HepG2 (cell line): ENCODE measurements around the gene PIBF1. TPM values are rescaled to one million over a fixed set of nuclear protein-coding genes. Genes with fewer than 3 reads are reported as not detected.

Source experiments
- EED ChIP-seq: sonication (generic); formaldehyde crosslinking; IDR thresholded peaks from 2 replicates; pipeline ENCODE4 v1.5.0; 2020; ENCODE audit warnings: mild to moderate bottlenecking, missing genetic modification reagents
- FOXA3 ChIP-seq: IDR thresholded peaks from 2 replicates; pipeline ENCODE4 v1.6.1; 2016; ENCODE audit warnings: missing genetic modification reagents, missing compliant biosample characterization
- FOXO1 ChIP-seq: sonication (generic); formaldehyde crosslinking; IDR thresholded peaks from 2 replicates; pipeline ENCODE4 v1.4.0; 2020; ENCODE audit warnings: missing genetic modification reagents
- HOXD1 ChIP-seq: sonication (generic); formaldehyde crosslinking; IDR thresholded peaks from 2 replicates; pipeline ENCODE4 v1.5.0; 2020; ENCODE audit warnings: missing genetic modification reagents
- JUND ChIP-seq: sonication (generic); formaldehyde crosslinking; IDR thresholded peaks from 2 replicates; pipeline ENCODE4 v1.8.0; 2022; ENCODE audit warnings: mild to moderate bottlenecking, missing genetic modification reagents
- NR2F1 ChIP-seq, 2 experiments: fragments of 450-650 bp in 1 of 2; formaldehyde crosslinking in 1 of 2; IDR thresholded peaks; 2 replicates each; pipeline versions ENCODE4 v1.5.0 to v1.6.1; 2016 to 2020; ENCODE audit warnings: mild to moderate bottlenecking in 1 of 2, missing compliant biosample characterization in 1 of 2, missing genetic modification reagents in 1 of 2, moderate library complexity in 1 of 2
- NR2F2 ChIP-seq: IDR thresholded peaks from 2 replicates; pipeline ENCODE4 v1.6.1; 2012; ENCODE audit warnings: low read depth, inconsistent platforms, borderline replicate concordance
- PHF21A ChIP-seq: sonication (generic); formaldehyde crosslinking; IDR thresholded peaks from 2 replicates; pipeline ENCODE4 v1.5.0; 2020; ENCODE audit warnings: mild to moderate bottlenecking, missing genetic modification reagents
- POLR2A ChIP-seq, 2 experiments: IDR thresholded peaks; 2 replicates each; pipeline ENCODE4 v1.6.1; 2011; ENCODE audit warnings: low read depth in 2 of 2, low read length in 2 of 2, mild to moderate bottlenecking in 1 of 2, moderate library complexity in 1 of 2; ENCODE audit not compliant: insufficient read depth in 1 of 2
- RAD51 ChIP-seq: fragments of 450-650 bp; IDR thresholded peaks from 2 replicates; pipeline ENCODE4 v1.6.1; 2016; ENCODE audit warnings: borderline replicate concordance
- RXRA ChIP-seq: sonication (generic); formaldehyde crosslinking; IDR thresholded peaks from 2 replicates; pipeline ENCODE4 v1.5.1; 2020; ENCODE audit warnings: missing genetic modification reagents
- SP140L ChIP-seq: sonication (generic); formaldehyde crosslinking; IDR thresholded peaks from 2 replicates; pipeline ENCODE4 v1.4.0; 2020; ENCODE audit warnings: missing genetic modification reagents, borderline replicate concordance
- ZBTB44 ChIP-seq: sonication (generic); formaldehyde crosslinking; IDR thresholded peaks from 2 replicates; pipeline ENCODE4 v1.4.0; 2020; ENCODE audit warnings: missing genetic modification reagents
- ZFAT ChIP-seq: sonication (generic); formaldehyde crosslinking; conservative IDR thresholded peaks from 2 replicates; pipeline ENCODE4 v1.8.1; 2023; ENCODE audit warnings: missing genetic modification reagents, inconsistent platforms
- ZKSCAN1 ChIP-seq: fragments of 150-350 bp; IDR thresholded peaks from 2 replicates; pipeline ENCODE4 v1.6.1; 2014; ENCODE audit warnings: low read length
- ZNF205 ChIP-seq: IDR thresholded peaks from 2 replicates; pipeline ENCODE4 v1.6.1; 2018; ENCODE audit warnings: missing biosample characterization, missing genetic modification reagents
- ZNF274 ChIP-seq: sonication (generic); formaldehyde crosslinking; IDR thresholded peaks from 2 replicates; pipeline ENCODE4 v1.5.1; 2020; ENCODE audit warnings: mild to moderate bottlenecking, missing genetic modification reagents
- ZNF333 ChIP-seq: sonication (generic); formaldehyde crosslinking; IDR thresholded peaks from 2 replicates; pipeline ENCODE4 v1.4.0; 2020; ENCODE audit warnings: mild to moderate bottlenecking, missing genetic modification reagents, borderline replicate concordance
- ZNF354B ChIP-seq: sonication (generic); formaldehyde crosslinking; IDR thresholded peaks from 2 replicates; pipeline ENCODE4 v1.8.0; 2022; ENCODE audit warnings: mild to moderate bottlenecking, missing genetic modification reagents
- ZNF383 ChIP-seq: sonication (generic); formaldehyde crosslinking; IDR thresholded peaks from 2 replicates; pipeline ENCODE4 v1.4.0; 2020; ENCODE audit warnings: missing genetic modification reagents, mild to moderate bottlenecking, borderline replicate concordance
- ZNF431 ChIP-seq: sonication (generic); formaldehyde crosslinking; IDR thresholded peaks from 2 replicates; pipeline ENCODE4 v1.9.0; 2022; ENCODE audit warnings: missing genetic modification reagents, low read depth, mild to moderate bottlenecking, borderline replicate concordance
- ZNF501 ChIP-seq: sonication (generic); formaldehyde crosslinking; IDR thresholded peaks from 2 replicates; pipeline ENCODE4 v1.5.1; 2020; ENCODE audit warnings: mild to moderate bottlenecking, moderate library complexity, missing genetic modification reagents
- ZNF660 ChIP-seq: sonication (generic); formaldehyde crosslinking; IDR thresholded peaks from 2 replicates; pipeline ENCODE4 v1.5.1; 2020; ENCODE audit warnings: mild to moderate bottlenecking, low read depth, missing genetic modification reagents, borderline replicate concordance
- ZNF724P ChIP-seq: sonication (generic); formaldehyde crosslinking; IDR thresholded peaks from 2 replicates; pipeline ENCODE4 v1.8.0; 2022; ENCODE audit warnings: missing genetic modification reagents, borderline replicate concordance
- ZUFSP ChIP-seq: sonication (generic); formaldehyde crosslinking; IDR thresholded peaks from 2 replicates; pipeline ENCODE4 v1.9.0; 2021; ENCODE audit warnings: missing genetic modification reagents, mild to moderate bottlenecking, borderline replicate concordance
- polyA plus RNA-seq, 8 experiments: library from polyadenylated mRNA; depleted of rRNA in 3 of 8; stranded (reverse) in 7 of 8; unstranded in 1 of 8; fragments of >200 nt; fragmentation: Illumina TruSeq in 4 of 8; extraction: Trizol in 4 of 8; gene quantifications; 2 replicates each; pipeline versions ENCODE4 v1.2.1 to v1.2.3, GENCODE V29; 2011 to 2016; ENCODE audit warnings: low read depth in 4 of 8, missing spikeins in 1 of 8, mixed read lengths in 1 of 8; ENCODE audit not compliant: insufficient read depth in 1 of 8
- total RNA-seq, 5 experiments: library from RNA; depleted of rRNA; stranded (reverse); fragments of >200 nt; fragmentation: Illumina TruSeq; extraction: Trizol; gene quantifications; 2 replicates each; pipeline ENCODE4 v1.2.3, GENCODE V29; 2016; ENCODE audit warnings: low read depth in 1 of 5
- TF ChIP-seq, protein P1 (sequence below): sonication (generic); formaldehyde crosslinking; IDR thresholded peaks from 2 replicates; pipeline ENCODE4 v1.4.0; 2020; ENCODE audit warnings: missing genetic modification reagents, borderline replicate concordance

Gene PIBF1
- total and polyA plus RNA-seq, 2 of the 13 experiments (the other 11 are each of a cell fraction or from before 2014, with no cell fraction given): 4.2 to 15.8 TPM

DNA sequence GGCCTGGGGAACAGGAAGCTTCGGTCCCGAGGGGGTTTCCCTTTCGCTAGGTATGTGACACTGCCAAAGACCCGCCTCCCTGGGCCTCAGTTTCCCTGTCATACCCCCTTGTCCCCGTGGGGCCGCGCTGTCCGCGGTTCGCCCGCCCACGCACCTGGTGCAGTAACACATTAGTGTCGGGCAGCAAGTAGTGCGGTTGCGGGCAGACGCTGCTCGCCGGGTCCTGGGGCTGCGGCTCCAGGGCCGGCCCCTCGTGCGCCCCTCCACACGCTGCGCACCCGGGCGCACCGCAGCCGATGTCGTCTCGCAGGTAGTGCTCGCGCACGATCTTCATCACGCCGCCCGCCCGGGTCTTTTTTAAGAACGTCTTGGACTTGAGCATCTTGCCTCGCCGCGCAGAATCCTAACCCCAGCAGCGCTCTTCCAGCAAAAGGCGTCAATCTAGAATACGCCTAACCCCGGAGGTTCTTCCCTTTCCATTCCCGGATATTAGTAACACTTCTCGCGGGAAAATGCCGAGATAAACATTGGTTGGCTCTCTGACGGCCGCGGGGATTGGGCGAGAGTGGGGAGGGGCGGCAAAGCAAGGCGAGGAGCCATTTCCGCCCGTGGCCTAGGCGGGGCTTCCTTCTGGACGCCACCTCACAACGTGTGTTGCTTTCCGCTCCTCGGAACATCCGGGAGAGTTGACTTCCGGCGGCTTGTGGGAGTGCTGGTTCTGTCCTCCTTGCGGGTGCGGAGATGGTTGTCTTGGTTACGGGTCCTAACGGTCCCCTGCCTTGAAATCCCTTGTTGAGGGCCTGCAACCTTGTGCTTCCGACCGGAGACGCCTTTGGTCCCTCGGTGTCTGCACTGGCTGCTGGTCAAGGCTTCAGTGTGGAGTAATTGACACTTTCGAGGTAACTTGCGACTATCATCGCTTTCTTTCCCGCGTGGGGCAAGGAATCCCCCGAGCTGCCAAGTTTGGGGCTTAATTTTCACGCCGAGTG, at the start of gene PIBF1, which contains the start of gene DIS3 (continued):
- peak; percentile 86 for TF ChIP-seq ZNF501
- no peak; the same call in 1 of the 2 replicates for TF ChIP-seq ZNF724P
- no peak for TF ChIP-seq RAD51
- TF ChIP-seq POLR2A (IDR thresholded peaks at IDR 0.05; ENCODE audit: insufficient read depth in 1 of 2, low read depth in 2 of 2, low read length in 2 of 2): peak; percentile 74 to 92
- TF ChIP-seq ZNF333 (CRISPR knock-in tag): no peak
- TF ChIP-seq ZNF205 (CRISPR knock-in tag): peak; percentile 66; the same call in 1 of the 2 replicates
- TF ChIP-seq FOXA3 (CRISPR knock-in tag): peak; percentile 38; the same call in 1 of the 2 replicates
- TF ChIP-seq ZKSCAN1: no peak
- TF ChIP-seq SP140L (CRISPR knock-in tag): no peak
- TF ChIP-seq FOXO1: no peak; the same call in 1 of the 2 replicates
- TF ChIP-seq ZBTB44 (CRISPR knock-in tag): no peak
- TF ChIP-seq ZNF274 (CRISPR knock-in tag): no peak; the same call in 1 of the 2 replicates
- no peak for TF ChIP-seq ZNF431 (CRISPR knock-in tag)
- TF ChIP-seq, protein P1, sequence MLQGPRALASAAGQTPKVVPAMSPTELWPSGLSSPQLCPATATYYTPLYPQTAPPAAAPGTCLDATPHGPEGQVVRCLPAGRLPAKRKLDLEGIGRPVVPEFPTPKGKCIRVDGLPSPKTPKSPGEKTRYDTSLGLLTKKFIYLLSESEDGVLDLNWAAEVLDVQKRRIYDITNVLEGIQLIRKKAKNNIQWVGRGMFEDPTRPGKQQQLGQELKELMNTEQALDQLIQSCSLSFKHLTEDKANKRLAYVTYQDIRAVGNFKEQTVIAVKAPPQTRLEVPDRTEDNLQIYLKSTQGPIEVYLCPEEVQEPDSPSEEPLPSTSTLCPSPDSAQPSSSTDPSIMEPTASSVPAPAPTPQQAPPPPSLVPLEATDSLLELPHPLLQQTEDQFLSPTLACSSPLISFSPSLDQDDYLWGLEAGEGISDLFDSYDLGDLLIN (CRISPR knock-in tag): 0 out of 2 replicates have a peak, but pooled peaks have one; percentile 15
- no peak for TF ChIP-seq NR2F2
- TF ChIP-seq JUND (CRISPR knock-in tag): no peak; the same call in 1 of the 2 replicates
- peak; percentile 52; the same call in 1 of the 2 replicates for TF ChIP-seq PHF21A
- no peak for TF ChIP-seq ZUFSP
- TF ChIP-seq NR2F1 (CRISPR knock-in tag; IDR thresholded peaks at IDR 0.05): no peak
- 0 out of 2 replicates have a peak, but pooled peaks have one; percentile 27 for TF ChIP-seq EED
- 0 out of 2 replicates have a peak, but pooled peaks have one; percentile 30 for TF ChIP-seq HOXD1
- no peak; the same call in 1 of the 2 replicates for TF ChIP-seq ZFAT (CRISPR knock-in tag)
- TF ChIP-seq RXRA: 0 out of 2 replicates have a peak, but pooled peaks have one; percentile 49
- no peak for TF ChIP-seq ZNF354B (CRISPR knock-in tag)
- no peak for TF ChIP-seq ZNF383 (CRISPR knock-in tag)
- TF ChIP-seq ZNF660: no peak
